Kidney glomerular epithelial cell (primary cell): Measurements from ENCODE around the gene ZC3H11A.
"Not testable (repeated sequence)": the region's sequence is repeated elsewhere in the genome, so short reads cannot be mapped to it uniquely, and the experiment has no call there.

Experiments used
- DNase-seq: peaks from one replicate; lab custom pipeline; 2025; lab: John Stamatoyannopoulos, UW

The ZC3H11A gene

GRCh38 chr1:203781962-203782361, 13.5 kb upstream of the ZC3H11A start:
- no peak for DNase-seq

- DNase-seq = no peak
Measured at GRCh38 chr1:203789966-203790365, 5.5 kb upstream of the ZC3H11A start.

GRCh38 chr1:203791498-203791897, 3.9 kb upstream of the ZC3H11A start:
- DNase-seq = no peak

- no peak for DNase-seq
Measured at GRCh38 chr1:203792486-203792885, 2.9 kb upstream of the ZC3H11A start.

- not testable (repeated sequence) for DNase-seq
Measured at GRCh38 chr1:203793561-203793960, 1.9 kb upstream of the ZC3H11A start.

GRCh38 chr1:203794764-203795440, 521 bp upstream of the ZC3H11A start:
- no peak for DNase-seq

GRCh38 chr1:203796236-203796605, 798 bp downstream of the ZC3H11A start:
- DNase-seq = no peak

GRCh38 chr1:203797216-203797615, 1.8 kb downstream of the ZC3H11A start:
- DNase-seq = no peak

GRCh38 chr1:203797948-203798655, 2.7 kb downstream of the ZC3H11A start:
- DNase-seq = no peak

- DNase-seq = no peak
Measured at GRCh38 chr1:203799157-203799556, 3.7 kb downstream of the ZC3H11A start.

- no peak for DNase-seq
Measured at GRCh38 chr1:203799971-203800370, 4.5 kb downstream of the ZC3H11A start.

GRCh38 chr1:203805689-203806088, 10.3 kb downstream of the ZC3H11A start:
- DNase-seq = no peak

GRCh38 chr1:203807196-203807595, 11.8 kb downstream of the ZC3H11A start:
- DNase-seq = no peak

- no peak for DNase-seq
Measured at GRCh38 chr1:203813581-203814341, 18.3 kb downstream of the ZC3H11A start.

- DNase-seq = no peak
Measured at GRCh38 chr1:203818399-203818798, 23.0 kb downstream of the ZC3H11A start.

- DNase-seq = no peak
Measured at GRCh38 chr1:203823306-203823705, 27.9 kb downstream of the ZC3H11A start.

- DNase-seq = no peak
Measured at GRCh38 chr1:203826175-203826574, 30.8 kb downstream of the ZC3H11A start.

GRCh38 chr1:203828002-203828401, 32.6 kb downstream of the ZC3H11A start:
- DNase-seq = no peak

GRCh38 chr1:203828503-203828902, 33.1 kb downstream of the ZC3H11A start:
- no peak for DNase-seq

GRCh38 chr1:203829247-203829646, 33.8 kb downstream of the ZC3H11A start:
- DNase-seq = not testable (repeated sequence)

GRCh38 chr1:203835476-203835875, 40.1 kb downstream of the ZC3H11A start:
- DNase-seq = no peak

- no peak for DNase-seq
Measured at GRCh38 chr1:203839081-203839480, 43.7 kb downstream of the ZC3H11A start.

- no peak for DNase-seq
Measured at GRCh38 chr1:203840208-203840808, 44.9 kb downstream of the ZC3H11A start.
